Hepatocyte (in vitro differentiated cells): ENCODE data around the gene CLIC5. TPM values are rescaled to one million over a fixed set of nuclear protein-coding genes. Genes with fewer than 3 reads are reported as not detected.

Source experiments
- DNase-seq: peaks from one replicate; pipeline ENCODE4 v3.0.0-alpha.2; 2016; ENCODE audit warnings: low spot score
- H2AFZ ChIP-seq: fragments of 200-600 bp; sonication (generic); 2 replicates; pipeline ENCODE4 v1.6.0; 2016; ENCODE audit warnings: antibody characterized with exemption, mild to moderate bottlenecking
- H3K27ac ChIP-seq: fragments of 200-600 bp; sonication (generic); 2 replicates; pipeline ENCODE4 v1.5.1; 2016; ENCODE audit warnings: mild to moderate bottlenecking
- H3K27me3 ChIP-seq: fragments of 200-600 bp; sonication (generic); 2 replicates; pipeline ENCODE4 v1.6.1; 2016
- H3K36me3 ChIP-seq: fragments of 200-600 bp; sonication (generic); replicated peaks from 2 replicates; pipeline ENCODE4 v1.5.1; 2016; ENCODE audit warnings: low read depth; ENCODE audit not compliant: insufficient read depth
- H3K4me1 ChIP-seq: fragments of 200-600 bp; sonication (generic); 2 replicates; pipeline ENCODE4 v1.5.1; 2016; ENCODE audit warnings: mild to moderate bottlenecking, moderate library complexity; ENCODE audit not compliant: insufficient read depth
- H3K4me2 ChIP-seq: fragments of 200-600 bp; sonication (generic); 2 replicates; pipeline ENCODE4 v1.6.0; 2016
- H3K4me3 ChIP-seq: fragments of 200-600 bp; sonication (generic); 2 replicates; pipeline ENCODE4 v1.5.1; 2016; ENCODE audit warnings: mild to moderate bottlenecking
- H3K79me2 ChIP-seq: fragments of 200-600 bp; sonication (generic); 2 replicates; pipeline ENCODE4 v1.6.0; 2017; ENCODE audit warnings: mild to moderate bottlenecking
- H3K9me2 ChIP-seq: fragments of 200-600 bp; sonication (generic); replicated peaks from 2 replicates; pipeline ENCODE4 v1.6.0; 2017; ENCODE audit warnings: mild to moderate bottlenecking; ENCODE audit not compliant: insufficient read depth
- H3K9me3 ChIP-seq: fragments of 200-600 bp; sonication (generic); 2 replicates; pipeline ENCODE4 v1.5.1; 2016; ENCODE audit warnings: low read depth, mild to moderate bottlenecking
- H4K20me1 ChIP-seq: fragments of 200-600 bp; sonication (generic); 2 replicates; pipeline ENCODE4 v1.6.0; 2016; ENCODE audit warnings: mild to moderate bottlenecking; ENCODE audit not compliant: insufficient read depth, poor library complexity, severe bottlenecking
- CTCF ChIP-seq: fragments of 200-600 bp; sonication (generic); IDR thresholded peaks from 2 replicates; pipeline ENCODE4 v1.5.1; 2016; ENCODE audit warnings: antibody characterized with exemption, mild to moderate bottlenecking; ENCODE audit not compliant: poor library complexity
- EZH2 ChIP-seq: fragments of 200-600 bp; sonication (generic); IDR thresholded peaks from 2 replicates; pipeline ENCODE4 v1.6.1; 2016; ENCODE audit warnings: antibody characterized with exemption, mild to moderate bottlenecking, borderline replicate concordance
- EZH2phosphoT487 ChIP-seq: fragments of 200-600 bp; sonication (generic); IDR thresholded peaks from one replicate; pipeline ENCODE4 v1.6.1; 2018; ENCODE audit warnings: antibody characterized with exemption, mild to moderate bottlenecking, low read depth, moderate library complexity; ENCODE audit not compliant: unreplicated experiment, severe bottlenecking
- WGBS: methylation state at CpG from one replicate; pipeline ENCODE4 v1.1.6; 2016; ENCODE audit warnings: low lambda C conversion rate; ENCODE audit errors: missing lambda C conversion rate; 5-methylcytosine and 5-hydroxymethylcytosine counted together
- polyA plus RNA-seq: library from polyadenylated mRNA; unstranded; fragments of >200 nt; fragmentation: Nextera tagmentation; extraction: Ambion mirVana; gene quantifications from 2 replicates; pipeline ENCODE4 v1.2.1, GENCODE V29; 2016
- total RNA-seq: library from RNA; depleted of rRNA; stranded (reverse); fragments of >200 nt; gene quantifications from 2 replicates; pipeline ENCODE4 v1.2.3, GENCODE V29; 2014

Gene CLIC5
- total and polyA plus RNA-seq, 2 experiments from 2014 or later: 6.0 to 12.1 TPM

GRCh38 chr6:45877970-45878590 lies 137.6 kb downstream of the CLIC5 start:
- H3K27ac ChIP-seq: no peak overlapping the region
- no peaks in the 10 kb centered on the region for H4K20me1 ChIP-seq
- H3K4me3 ChIP-seq: no peak overlapping the region
- DNase-seq: no peak
- H3K4me1 ChIP-seq: peaks cover 19% of the 10 kb centered on the region
- no peaks in the 10 kb centered on the region for H3K9me2 ChIP-seq
- H2AFZ ChIP-seq: no peak overlapping the region
- WGBS: 75% methylated on average over 5 of the region's 5 CpGs
- no peaks in the 10 kb centered on the region for H3K36me3 ChIP-seq
- no peak overlapping the region for H3K4me2 ChIP-seq
- H3K79me2 ChIP-seq: no peaks in the 10 kb centered on the region
- no peaks in the 10 kb centered on the region for H3K27me3 ChIP-seq
- H3K9me3 ChIP-seq: no peaks in the 10 kb centered on the region
- TF ChIP-seq EZH2 (no peak), EZH2phosphoT487 (no peak), CTCF (no peak)

- Histone ChIP-seq H3K4me2 (no peak overlapping the region), H3K9me2 (no peaks in the 10 kb centered on the region), H3K9me3 (no peaks in the 10 kb centered on the region), H3K4me3 (no peak overlapping the region), H2AFZ (no peak overlapping the region), H3K27me3 (no peaks in the 10 kb centered on the region), H3K79me2 (no peaks in the 10 kb centered on the region), H3K27ac (no peak overlapping the region), H3K4me1 (no peaks in the 10 kb centered on the region), H4K20me1 (no peaks in the 10 kb centered on the region), H3K36me3 (no peaks in the 10 kb centered on the region)
- 90% methylated on average over 7 of the region's 7 CpGs for WGBS
- no peak for DNase-seq
- TF ChIP-seq CTCF: no peak
- TF ChIP-seq EZH2: no peak
- no peak for TF ChIP-seq EZH2phosphoT487
Measured at GRCh38 chr6:45872827-45873365, 142.8 kb downstream of the CLIC5 start.

GRCh38 chr6:45870531-45870930 lies 145.1 kb downstream of the CLIC5 start:
- Histone ChIP-seq H3K27ac (no peak overlapping the region), H3K9me2 (no peaks in the 10 kb centered on the region), H3K4me1 (no peaks in the 10 kb centered on the region), H3K4me2 (no peak overlapping the region), H3K36me3 (no peaks in the 10 kb centered on the region), H2AFZ (no peak overlapping the region), H3K79me2 (no peaks in the 10 kb centered on the region), H3K9me3 (no peaks in the 10 kb centered on the region), H3K27me3 (no peaks in the 10 kb centered on the region), H4K20me1 (no peaks in the 10 kb centered on the region), H3K4me3 (no peak overlapping the region)
- TF ChIP-seq EZH2: no peak
- TF ChIP-seq CTCF: no peak
- TF ChIP-seq EZH2phosphoT487: no peak
- no peak for DNase-seq
- 72% methylated on average over 4 of the region's 4 CpGs for WGBS
